Ecto neural progenitor cell (in vitro differentiated cells): ENCODE measurements around the gene GTF3C4.

ENCODE experiments used
- DNase-seq: peaks from one replicate; pipeline ENCODE4 v3.0.0-alpha.2; 2018; ENCODE audit warnings: low spot score

Gene GTF3C4

GRCh38 chr9:132648283-132648682 lies 22.0 kb upstream of the GTF3C4 start:
- DNase-seq: no peak

DNA sequence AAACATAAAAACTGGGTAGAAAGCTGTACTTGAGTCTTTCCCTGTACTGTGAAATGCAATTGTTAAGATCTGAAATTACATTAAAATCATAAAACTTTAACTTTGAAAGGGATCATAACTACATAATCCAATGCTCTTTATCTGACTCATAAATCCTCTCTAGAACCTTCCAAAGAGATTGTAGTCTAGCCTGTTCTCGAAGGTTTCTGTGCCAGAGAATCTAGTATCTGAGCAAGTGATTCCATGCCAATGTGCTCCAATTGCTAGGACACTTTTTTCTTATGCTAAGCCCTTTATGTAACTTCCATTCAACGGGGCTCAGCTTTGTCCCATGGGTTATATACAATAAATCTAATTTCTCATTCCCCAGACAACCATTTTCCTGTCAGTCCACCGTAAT lies 21.6 kb upstream of the GTF3C4 start:
- DNase-seq: no peak

GRCh38 chr9:132651259-132651658 lies 19.0 kb upstream of the GTF3C4 start:
- DNase-seq: no peak

GRCh38 chr9:132656299-132656698 lies 14.0 kb upstream of the GTF3C4 start:
- no peak for DNase-seq

DNA sequence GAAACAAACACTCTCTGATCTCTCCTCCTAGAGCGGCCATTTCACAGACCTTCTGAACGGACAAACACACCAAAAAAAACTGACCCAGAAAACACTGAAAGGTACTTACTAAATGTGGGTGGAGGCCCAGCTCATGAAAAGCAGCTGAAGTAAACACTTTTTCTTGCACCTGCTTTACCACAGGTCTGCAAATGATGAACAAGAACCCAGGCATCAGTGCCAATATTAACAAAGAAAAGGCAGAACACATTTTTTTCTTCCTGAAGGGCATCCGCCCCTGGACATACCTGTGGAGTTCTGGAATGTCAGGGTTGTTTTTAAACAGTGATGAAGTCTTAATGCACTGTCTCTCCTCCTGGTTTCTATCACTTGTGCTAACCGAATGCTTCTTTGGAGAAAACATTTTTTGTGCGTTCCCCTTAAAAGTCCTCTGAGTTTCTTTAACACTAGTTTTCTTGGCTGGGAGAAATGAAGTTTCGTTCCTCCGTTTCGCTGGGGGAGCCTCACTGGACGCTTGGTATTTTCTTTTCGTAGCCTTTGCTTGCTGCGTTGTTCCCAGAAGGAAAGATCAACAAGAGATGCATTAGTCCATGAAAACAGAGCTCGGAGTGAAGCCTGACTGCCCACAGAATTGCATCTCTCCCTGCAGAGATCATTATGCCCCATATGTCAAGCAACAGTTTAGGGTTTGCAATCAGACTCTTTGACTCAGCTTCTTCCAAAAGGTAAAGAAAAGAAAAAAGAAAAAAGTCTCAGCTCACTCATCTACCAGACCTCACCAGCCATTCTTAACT lies 7.9 kb upstream of the GTF3C4 start:
- no peak for DNase-seq

DNA sequence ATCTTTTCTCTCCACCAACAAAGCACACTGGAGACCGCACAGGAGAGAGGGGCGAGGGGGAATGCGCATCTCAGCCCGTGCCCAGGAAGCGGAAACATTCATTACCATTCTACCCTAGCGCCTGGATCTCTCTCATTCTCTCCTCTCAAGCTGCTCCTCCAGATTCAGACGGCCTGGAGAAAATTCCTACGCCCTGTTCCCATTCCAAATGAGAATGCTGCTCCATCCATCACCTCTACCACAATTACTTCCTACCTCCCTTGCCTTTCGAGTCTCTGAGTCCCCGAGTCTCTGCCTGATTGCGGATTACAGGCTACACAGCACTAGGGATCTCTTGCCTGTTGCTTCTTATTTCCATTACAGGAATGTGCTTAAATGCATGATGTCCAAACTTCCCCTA lies 7.1 kb upstream of the GTF3C4 start:
- DNase-seq: no peak

- no peak for DNase-seq
Observed at GRCh38 chr9:132663851-132664250, 6.4 kb upstream of the GTF3C4 start.

GRCh38 chr9:132669319-132669697 lies 956 bp upstream of the GTF3C4 start:
- DNase-seq: no peak

DNA sequence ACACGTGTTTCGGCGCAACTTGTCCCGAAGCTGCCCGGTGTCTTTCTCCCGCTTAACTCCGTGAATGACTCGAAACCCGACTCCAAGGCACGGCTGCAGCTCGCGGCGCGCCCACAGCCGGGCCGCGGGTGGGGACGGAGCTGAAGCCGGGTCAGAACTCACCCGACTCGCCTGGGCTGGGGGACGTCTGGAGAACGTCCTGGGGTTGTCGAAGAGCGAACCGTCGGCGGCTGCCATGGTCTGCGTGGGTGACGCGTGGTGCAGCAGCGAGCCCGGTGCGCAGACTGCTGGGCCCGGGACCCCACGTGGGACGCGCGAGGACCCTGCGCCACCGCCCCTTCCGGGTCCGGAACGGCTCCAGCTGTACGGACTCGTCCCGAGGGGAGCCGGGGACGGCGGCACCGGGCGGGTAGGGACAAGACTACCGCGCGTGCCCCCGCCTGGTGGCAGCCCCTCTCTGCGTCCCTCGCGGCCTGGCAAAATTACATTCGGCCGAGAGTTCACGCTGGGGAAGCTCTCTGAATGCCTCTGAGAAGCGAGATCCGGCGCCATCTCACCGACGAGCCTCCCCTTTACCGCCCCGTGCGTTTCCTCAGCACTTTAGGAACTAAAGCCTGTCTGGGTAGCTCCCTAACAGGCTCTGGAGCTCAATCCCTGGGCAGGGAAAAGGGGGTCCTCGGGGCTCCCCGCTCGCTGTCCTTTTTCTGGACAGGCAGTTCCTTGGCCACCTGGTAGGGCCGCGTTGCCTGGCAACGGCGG lies 387 bp upstream of the GTF3C4 start, which contains the start of gene DDX31:
Gene DDX31, minus strand, starts transcription at position 286 of the 759 bp plus-strand sequence. Its CDS starts 49 bp downstream, at position 237.
- DNase-seq: peak; percentile 93

DNA sequence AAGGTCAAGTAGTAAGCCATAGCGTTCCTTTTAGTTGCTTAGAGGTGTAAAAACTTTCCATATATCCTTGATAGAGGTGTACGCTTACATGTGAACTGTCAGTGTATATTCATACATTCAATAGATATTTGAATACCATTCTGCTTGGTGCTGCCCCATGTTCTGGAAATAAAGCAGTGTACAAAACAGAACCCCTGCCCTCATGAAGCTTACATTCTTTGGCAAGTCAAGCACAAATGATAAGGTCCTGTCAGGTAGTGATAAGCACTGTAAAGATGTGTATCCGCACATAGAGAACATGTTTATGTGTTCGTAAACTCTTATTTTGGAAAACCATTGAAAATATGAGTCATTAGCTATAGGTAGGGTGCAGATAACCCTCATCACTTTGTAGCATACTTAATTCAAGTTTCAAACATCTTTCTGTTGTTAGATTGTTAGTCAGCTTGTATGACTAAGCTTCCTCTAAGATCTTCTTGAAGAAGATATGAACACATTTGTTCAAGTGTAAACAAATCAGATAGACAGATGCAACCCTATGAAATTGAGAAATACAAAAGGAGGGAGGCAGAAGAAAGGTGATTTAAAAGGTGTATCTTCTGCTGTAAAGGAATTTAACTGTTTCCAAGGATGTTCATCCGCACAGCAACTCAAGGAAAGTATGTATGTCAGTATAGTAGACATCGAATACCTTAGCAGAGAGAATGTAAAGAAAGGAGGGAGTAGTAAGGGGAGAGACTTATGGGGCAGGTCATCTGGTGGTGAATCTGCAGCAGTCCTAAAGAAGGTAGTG lies 1.6 kb downstream of the GTF3C4 start:
- DNase-seq: no peak

GRCh38 chr9:132672413-132672690 lies 2.1 kb downstream of the GTF3C4 start:
- no peak for DNase-seq

DNA sequence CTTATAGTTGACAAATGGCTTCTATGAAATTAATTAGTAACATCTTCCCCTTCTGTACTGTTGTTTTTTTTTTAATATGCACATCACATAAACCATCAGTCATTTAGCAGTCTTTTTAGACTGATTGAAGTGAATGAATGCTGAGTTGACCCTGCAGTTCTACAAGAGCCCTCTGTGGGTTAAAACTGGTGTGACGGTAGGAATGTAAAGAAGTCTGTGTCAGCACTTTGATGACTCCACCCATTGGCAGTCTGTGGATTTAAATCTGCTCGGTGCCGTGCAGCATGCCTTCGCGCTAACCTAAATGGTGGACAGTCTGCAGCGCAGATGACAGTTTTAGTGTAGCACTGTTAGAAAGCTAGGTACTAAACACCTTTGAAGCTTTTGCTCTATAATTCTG lies 3.1 kb downstream of the GTF3C4 start:
- DNase-seq: no peak

DNA sequence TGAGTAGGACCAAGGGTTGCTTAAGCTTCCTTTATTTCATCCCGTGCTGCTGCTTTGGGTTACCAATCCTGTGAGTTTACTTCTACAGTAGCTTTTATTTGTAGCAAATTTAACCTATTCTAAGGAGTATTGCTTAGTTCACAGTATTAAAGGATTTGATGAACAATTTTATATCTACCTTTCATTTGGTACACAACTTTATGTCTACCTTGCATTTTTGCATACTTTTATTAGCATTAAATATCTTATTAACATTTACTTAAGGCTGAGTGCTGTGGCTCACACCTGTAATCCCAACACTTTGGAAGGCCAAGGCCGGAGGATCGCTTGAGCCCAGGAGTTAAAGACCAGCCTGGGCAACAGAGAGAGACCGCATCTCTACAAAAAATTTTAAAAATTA lies 4.2 kb downstream of the GTF3C4 start:
- no peak for DNase-seq

- no peak for DNase-seq
Observed at GRCh38 chr9:132677976-132678375, 7.7 kb downstream of the GTF3C4 start.

DNA sequence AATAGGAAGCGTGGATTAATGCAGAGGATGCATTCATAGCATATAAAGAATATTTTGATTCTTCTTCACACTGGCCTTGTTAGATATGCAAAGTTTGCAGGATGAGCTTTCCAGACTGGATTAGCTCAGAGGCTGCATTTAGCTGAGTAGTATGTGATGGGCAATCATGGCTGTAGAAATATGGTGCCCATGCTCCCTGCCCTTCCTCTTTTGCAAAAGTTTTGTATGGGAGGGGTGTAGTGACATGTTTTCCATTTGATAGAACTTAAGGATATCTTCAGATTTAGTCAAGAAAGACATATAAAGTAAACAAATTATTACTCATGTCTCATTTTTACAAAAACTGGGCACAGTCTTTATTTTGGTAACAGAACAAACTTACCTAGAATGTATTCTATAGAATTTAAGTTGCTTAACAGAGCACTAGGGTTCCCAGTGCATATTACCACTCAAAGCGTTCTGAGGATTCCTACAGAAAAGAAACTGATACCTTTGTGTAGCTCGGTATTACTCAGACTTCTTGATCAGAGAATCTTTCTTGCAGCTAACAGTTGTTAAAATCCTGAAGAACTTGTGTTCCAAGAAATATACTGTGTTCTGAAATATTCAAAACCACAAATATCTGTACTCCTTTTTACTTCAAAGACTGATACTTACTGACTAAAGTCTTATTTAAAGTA lies 9.8 kb downstream of the GTF3C4 start:
- DNase-seq: no peak

GRCh38 chr9:132681561-132681960 lies 11.3 kb downstream of the GTF3C4 start:
- no peak for DNase-seq

DNA sequence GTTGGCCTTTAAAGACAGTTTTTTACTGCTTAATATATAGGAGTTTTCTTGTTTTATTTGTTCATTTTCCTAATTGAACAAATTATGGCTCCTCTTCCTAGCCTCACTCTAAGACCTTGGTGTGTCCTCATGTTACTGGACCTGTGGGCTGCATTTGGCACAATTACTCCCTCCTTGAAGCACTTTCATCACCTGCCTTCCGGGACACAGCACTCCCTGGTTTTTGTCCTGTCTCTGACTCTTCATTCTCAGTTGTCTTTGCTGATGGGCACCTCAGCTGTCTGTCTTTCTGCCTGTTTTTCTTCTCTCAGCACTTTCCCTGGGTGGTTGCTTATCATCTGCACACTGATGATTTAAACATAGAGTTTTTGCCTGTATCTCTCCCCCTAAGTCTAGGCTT lies 13.6 kb downstream of the GTF3C4 start:
- no peak for DNase-seq

DNA sequence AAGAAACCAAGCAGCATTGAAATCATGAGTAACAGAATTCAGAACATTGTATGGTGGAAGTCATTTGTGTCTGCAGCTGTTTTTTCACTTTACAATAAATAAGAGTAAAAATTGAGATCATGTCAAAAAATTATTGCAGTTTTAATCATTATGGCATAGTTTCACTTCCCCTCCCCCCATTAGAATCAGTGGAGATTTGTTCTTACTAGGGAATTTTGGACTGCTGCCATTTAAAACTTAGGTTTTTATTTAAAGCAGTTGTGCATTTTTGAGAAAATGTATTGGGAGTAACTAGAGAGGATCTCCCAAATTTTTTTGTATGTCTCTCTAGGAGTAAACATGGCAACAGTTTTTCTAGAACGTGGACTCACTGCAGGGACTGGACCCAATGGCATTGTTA lies 20.4 kb downstream of the GTF3C4 start:
- no peak for DNase-seq

- DNase-seq: no peak
Observed at GRCh38 chr9:132694144-132694543, 23.9 kb downstream of the GTF3C4 start.

- DNase-seq: no peak
Observed at GRCh38 chr9:132697230-132697629, 27.0 kb downstream of the GTF3C4 start.

GRCh38 chr9:132698989-132699388 lies 28.7 kb downstream of the GTF3C4 start:
- no peak for DNase-seq

DNA sequence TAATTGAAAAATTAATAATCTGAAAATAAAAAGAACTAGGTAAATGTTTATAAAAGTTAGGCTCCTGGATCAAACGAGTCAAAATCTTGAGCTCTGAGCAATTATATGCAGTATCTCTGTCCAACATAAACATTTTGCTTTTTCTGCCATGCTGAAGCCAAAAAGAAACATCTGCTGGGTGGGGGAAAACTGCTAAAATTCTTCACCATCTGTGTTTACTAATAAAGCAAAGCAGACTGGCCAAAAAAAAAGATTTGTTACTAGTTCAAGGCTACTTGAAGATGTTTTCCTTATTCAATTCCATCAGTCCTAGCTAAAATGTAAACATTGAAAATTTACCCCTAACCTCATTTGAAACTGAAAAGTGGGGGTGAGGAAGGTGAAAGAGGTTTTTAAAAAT lies 29.7 kb downstream of the GTF3C4 start:
- no peak for DNase-seq
